ENCODE data around the gene GAGE12J. TPM values are rescaled to one million over a fixed set of nuclear protein-coding genes. Genes with fewer than 3 reads are reported as not detected.

Gene GAGE12J
- total and polyA plus RNA-seq, 3 donors from 2014 or later = 8.5 to 14.2 TPM; not detected in 1

DNA sequence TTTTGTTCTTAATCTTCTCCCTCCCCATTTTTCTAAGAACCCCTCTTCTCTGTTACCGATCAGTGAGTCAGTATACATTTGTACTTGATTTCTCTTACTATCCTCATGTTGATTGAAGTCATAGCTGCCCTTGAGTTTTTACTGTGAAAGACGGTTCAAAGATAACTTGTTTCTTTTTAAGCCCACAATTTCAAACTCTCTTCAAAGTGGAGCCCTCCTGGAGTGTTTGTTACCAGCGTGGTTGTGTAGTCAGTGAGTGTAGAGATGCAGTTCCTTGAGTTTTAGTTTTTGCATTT, 44.4 kb upstream of the GAGE12J start:
- Histone ChIP-seq H3K36me3 (ENCODE audit: low read depth, missing control alignments) (no peaks in the 10 kb centered on the region), H3K4me3 (no peak overlapping the region), H3K9me3 (no peaks in the 10 kb centered on the region), H3K27me3 (no peaks in the 10 kb centered on the region), H3K4me1 (no peaks in the 10 kb centered on the region), H3K27ac (peak overlapping the region in 1 of 2 donors; percentile 55)
- intact Hi-C loops (cut with DNase I; ENCODE audit: low total_unique reads) = no loop called here
- TF ChIP-seq, protein P1, sequence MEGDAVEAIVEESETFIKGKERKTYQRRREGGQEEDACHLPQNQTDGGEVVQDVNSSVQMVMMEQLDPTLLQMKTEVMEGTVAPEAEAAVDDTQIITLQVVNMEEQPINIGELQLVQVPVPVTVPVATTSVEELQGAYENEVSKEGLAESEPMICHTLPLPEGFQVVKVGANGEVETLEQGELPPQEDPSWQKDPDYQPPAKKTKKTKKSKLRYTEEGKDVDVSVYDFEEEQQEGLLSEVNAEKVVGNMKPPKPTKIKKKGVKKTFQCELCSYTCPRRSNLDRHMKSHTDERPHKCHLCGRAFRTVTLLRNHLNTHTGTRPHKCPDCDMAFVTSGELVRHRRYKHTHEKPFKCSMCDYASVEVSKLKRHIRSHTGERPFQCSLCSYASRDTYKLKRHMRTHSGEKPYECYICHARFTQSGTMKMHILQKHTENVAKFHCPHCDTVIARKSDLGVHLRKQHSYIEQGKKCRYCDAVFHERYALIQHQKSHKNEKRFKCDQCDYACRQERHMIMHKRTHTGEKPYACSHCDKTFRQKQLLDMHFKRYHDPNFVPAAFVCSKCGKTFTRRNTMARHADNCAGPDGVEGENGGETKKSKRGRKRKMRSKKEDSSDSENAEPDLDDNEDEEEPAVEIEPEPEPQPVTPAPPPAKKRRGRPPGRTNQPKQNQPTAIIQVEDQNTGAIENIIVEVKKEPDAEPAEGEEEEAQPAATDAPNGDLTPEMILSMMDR (IDR thresholded peaks at IDR 0.05) = no peak
- no peak for TF ChIP-seq POLR2A (IDR thresholded peaks at IDR 0.05)
- WGBS, 2 donors = 47 to 56% methylated on average over 3 of the region's 3 CpGs
- DNase-seq = no peak

DNA sequence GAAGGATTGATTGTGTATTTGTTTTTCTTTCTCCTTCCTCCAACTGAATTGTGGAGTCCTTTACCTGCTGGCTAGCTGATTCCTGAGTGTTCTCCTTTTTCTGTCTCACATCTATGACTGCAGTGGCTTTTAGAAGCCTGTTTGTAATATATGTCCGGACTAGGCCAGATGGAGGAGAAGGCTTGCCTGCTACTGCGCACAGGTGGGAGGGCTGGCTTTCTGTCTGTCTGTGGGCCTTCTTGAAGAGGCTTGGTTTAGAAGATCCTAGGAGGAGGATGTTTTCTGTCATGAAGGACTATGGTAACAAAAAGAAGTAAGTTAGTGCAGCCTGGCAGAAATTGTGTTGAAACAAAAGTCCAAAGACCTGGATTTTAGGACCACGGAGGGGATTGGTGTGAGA, 43.8 kb upstream of the GAGE12J start:
- 78 to 87% methylated on average over 3 of the region's 3 CpGs for WGBS, 2 donors
- Histone ChIP-seq H3K27ac (peak overlapping the region in 1 of 2 donors; percentile 55), H3K36me3 (ENCODE audit: low read depth, missing control alignments) (no peaks in the 10 kb centered on the region), H3K27me3 (no peaks in the 10 kb centered on the region), H3K9me3 (no peaks in the 10 kb centered on the region), H3K4me3 (no peak overlapping the region), H3K4me1 (no peaks in the 10 kb centered on the region)
- intact Hi-C loops (cut with DNase I; ENCODE audit: low total_unique reads) = no loop called here
- TF ChIP-seq, protein P1 (IDR thresholded peaks at IDR 0.05) = no peak
- no peak for TF ChIP-seq POLR2A (IDR thresholded peaks at IDR 0.05)
- DNase-seq = no peak

DNA sequence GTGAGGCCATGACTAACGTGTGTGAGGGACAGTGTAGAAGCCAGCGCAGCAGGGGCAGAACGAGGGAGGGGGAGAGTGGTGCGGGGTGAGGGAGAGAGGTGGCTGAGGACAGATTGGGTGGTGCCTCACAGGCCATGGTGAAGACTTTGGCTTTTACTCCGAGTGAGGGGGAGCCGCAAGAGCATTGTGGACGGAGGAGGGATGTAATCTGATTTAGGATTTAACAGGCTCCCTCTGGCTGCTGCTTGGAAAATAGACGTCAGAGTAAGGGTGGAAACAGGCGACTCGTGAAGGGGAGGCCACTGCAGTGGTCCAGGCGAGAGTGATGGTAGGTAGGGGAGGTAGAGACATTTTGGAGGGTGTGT, 39.2 kb upstream of the GAGE12J start:
- Histone ChIP-seq H3K4me3 (no peak overlapping the region), H3K27me3 (no peaks in the 10 kb centered on the region), H3K36me3 (ENCODE audit: low read depth, missing control alignments) (no peaks in the 10 kb centered on the region), H3K9me3 (no peaks in the 10 kb centered on the region), H3K27ac (no peak overlapping the region), H3K4me1 (no peaks in the 10 kb centered on the region)
- DNase-seq = peak; percentile 38
- no peak for TF ChIP-seq POLR2A (IDR thresholded peaks at IDR 0.05)
- TF ChIP-seq, protein P1 (IDR thresholded peaks at IDR 0.05) = peak in 1 of 3 experiments; percentile 9
- 19 to 51% methylated on average over 11 of the region's 11 CpGs for WGBS, 2 donors
- intact Hi-C loops (cut with DNase I; ENCODE audit: low total_unique reads) = no loop called here

DNA sequence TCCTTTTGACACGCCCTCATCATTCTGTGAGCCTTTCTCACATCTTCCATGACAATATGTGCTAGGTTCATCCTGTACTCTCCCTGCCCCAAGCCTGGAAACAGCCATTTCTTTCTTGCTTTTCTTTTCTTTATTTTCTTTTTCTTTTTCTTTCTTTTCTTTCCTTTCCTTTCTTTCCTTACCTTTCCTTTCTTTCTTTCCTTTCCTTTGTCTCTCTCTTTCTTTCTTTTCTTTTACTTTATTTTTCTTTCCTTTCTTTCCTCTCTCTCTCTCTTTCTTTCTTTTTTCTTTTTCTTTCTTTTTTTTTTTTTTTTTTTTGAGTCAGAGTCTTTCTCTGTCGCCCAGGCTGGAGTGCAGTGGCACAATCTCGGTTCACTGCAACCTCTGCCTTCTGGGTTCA, 37.6 kb upstream of the GAGE12J start:
- WGBS, 2 donors = 86 to 97% methylated on average over 3 of the region's 3 CpGs
- no peak for DNase-seq
- H3K36me3 ChIP-seq (ENCODE audit: low read depth, missing control alignments) = no peaks in the 10 kb centered on the region
- H3K9me3 ChIP-seq = no peaks in the 10 kb centered on the region
- H3K4me1 ChIP-seq = no peaks in the 10 kb centered on the region
- no peak for TF ChIP-seq POLR2A (IDR thresholded peaks at IDR 0.05)
- TF ChIP-seq, protein P1 (IDR thresholded peaks at IDR 0.05) = no peak
- no peak overlapping the region for H3K4me3 ChIP-seq
- H3K27ac ChIP-seq = no peak overlapping the region
- no peaks in the 10 kb centered on the region for H3K27me3 ChIP-seq
- intact Hi-C loops (cut with DNase I; ENCODE audit: low total_unique reads) = no loop called here

DNA sequence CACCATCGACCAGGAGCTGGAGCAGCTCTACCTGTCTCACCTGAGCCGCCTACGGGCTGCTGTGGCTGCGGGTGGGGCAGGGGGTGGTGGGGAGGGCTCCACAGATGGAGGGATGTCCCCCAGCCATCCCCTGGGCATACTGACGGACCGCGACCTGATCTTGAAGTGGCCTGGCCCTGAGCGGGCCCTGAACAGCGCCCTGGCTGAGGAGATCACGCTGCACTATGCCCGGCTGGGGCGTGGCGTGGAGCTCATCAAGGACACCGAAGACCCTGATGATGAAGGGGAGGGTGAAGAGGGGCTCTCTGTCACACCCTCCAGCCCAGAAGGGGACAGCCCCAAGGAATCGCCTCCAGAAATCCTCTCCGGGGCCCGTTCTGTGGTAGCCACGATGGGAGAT, 35.7 kb upstream of the GAGE12J start:
- no peak overlapping the region for H3K4me3 ChIP-seq
- WGBS, 2 donors = 97% methylated on average over 8 of the region's 18 CpGs; no CpG with 5 or more reads in 1 of the 2 donors

More for the DNA sequence above, 35.7 kb upstream of the GAGE12J start:
- no peak for DNase-seq
- TF ChIP-seq POLR2A (IDR thresholded peaks at IDR 0.05) = no peak
- TF ChIP-seq, protein P1 (IDR thresholded peaks at IDR 0.05) = no peak
- intact Hi-C loops (cut with DNase I; ENCODE audit: low total_unique reads) = no loop called here
- Histone ChIP-seq H3K27me3 (no peaks in the 10 kb centered on the region), H3K36me3 (ENCODE audit: low read depth, missing control alignments) (no peaks in the 10 kb centered on the region), H3K27ac (no peak overlapping the region), H3K9me3 (no peaks in the 10 kb centered on the region), H3K4me1 (no peaks in the 10 kb centered on the region)

Measured in testis (tissue), 3 donors.